Measurements from ENCODE around the gene EXOSC1.
"Not testable (repeated sequence)": the region's sequence is repeated elsewhere in the genome, so short reads cannot be mapped to it uniquely, and the experiment has no call there.

Gene EXOSC1

DNA sequence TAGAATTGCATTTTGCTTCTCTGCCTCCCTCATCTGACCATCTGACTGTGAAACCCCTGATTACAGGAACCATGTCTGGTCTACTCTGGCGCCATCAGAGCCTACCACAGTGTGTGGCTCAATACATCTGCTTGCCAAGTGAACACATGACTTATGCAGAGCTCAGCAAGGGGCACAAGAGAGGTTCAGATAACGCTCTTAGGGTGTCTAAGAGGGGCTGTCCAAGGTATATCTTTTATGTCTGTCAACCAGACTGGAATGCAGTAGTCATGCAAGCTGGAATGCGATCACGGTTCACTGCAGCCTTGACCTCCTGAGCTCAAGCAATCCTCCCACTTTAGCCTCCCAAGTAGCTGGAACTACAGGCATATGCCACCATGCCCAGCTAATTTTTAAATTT is 34.4 kb downstream of the EXOSC1 start:
- no peak for FAIRE-seq
- no peak for DNase-seq (ENCODE audit: low spot score)

DNA sequence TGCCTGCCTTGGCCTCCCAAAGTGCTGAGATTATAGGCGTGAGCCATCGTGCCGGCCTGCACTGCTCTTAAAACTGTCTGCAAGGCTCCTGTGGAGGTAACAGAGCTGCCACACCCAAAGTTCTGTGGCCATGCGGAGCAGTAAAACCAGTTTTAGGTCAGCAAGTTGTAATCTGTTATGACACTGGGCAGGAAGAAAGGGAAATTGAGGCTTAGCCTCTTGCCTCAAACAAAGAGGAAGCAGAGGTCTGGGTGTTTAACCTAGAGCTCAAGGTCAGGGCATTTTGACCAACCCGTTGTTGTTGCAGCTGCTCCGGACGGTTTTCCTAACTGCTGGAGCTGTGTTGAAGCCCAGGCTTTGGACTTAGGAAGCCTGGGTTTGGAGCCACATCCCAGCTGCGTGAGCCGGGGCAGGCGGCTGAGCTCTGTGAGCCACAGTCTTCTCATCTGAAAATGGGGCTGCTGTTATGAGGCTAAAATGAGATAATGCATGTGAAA is 37.3 kb downstream of the EXOSC1 start:
- no peak for FAIRE-seq

DNA sequence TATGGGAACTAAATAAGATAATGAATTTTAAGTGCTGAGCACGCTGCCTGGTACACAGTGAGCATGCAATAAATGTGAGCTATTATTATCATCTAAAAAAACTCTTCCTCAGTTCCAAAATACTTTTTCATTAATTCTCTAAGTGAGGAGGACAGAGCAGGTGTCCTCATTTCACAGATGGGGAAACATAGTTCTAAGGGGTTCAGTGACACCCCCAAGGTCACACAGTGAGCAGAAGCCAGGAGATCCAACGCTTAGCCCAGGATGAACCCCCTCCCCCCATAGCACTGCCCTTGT is 37.9 kb downstream of the EXOSC1 start:
- FAIRE-seq, result no peak
- no peak for DNase-seq (ENCODE audit: low spot score)

More for the DNA sequence above, 37.3 kb downstream of the EXOSC1 start:
- DNase-seq (ENCODE audit: low spot score), result no peak

GRCh38 chr10:97407211-97407951 is 38.4 kb downstream of the EXOSC1 start:
- DNase-seq (ENCODE audit: low spot score) (peak; percentile 72), FAIRE-seq (no peak)

DNA sequence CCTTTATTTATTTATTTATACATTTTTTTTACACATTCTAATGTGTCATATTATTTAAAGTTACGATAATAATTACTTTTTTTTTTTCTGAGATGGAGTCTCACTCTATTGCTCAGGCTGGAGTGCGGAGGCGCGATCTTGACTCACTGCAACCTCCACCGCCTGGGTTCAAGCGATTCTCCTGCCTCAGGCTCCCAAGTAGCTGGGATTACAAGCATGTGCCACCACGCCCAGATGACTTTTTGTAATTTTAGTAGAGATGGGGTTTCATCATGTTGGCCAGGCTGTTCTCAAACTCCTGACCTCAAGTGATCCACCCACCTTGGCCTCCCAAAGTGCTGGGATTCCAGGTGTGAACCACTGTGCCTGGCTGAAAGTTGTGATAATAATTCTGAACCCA is 39.3 kb downstream of the EXOSC1 start:
- DNase-seq (ENCODE audit: low spot score); FAIRE-seq: not testable (repeated sequence)

- DNase-seq (ENCODE audit: low spot score), result no peak
- no peak for FAIRE-seq
These were observed 39.7 kb downstream of the EXOSC1 start for GRCh38 chr10:97406064-97406463.

GRCh38 chr10:97404044-97404443 is 41.8 kb downstream of the EXOSC1 start:
- DNase-seq (ENCODE audit: low spot score) (no peak), FAIRE-seq (no peak)

DNA sequence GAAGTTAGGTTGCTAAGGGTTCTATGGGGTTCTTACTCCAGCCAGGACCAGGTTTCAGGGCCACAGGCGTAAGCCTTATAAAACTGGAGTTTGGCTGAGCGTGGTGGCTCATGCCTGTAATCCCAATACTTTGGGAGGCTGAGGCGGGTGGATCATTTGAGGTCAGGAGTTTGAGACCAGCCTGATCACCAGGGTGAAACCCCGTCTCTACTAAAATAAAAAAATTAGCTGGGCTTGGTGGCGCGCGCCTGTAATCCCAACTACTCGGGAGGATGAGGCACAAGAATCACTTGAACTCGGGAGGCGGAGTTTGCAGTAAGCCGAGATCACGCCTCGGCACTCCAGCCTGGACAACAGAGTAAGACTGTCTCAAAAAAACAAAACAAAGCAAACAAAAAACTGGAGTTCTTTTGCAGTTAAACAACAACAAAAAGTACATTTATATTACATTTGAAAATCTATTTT is 44.3 kb downstream of the EXOSC1 start:
- no peak for DNase-seq (ENCODE audit: low spot score)
- no peak for FAIRE-seq

GRCh38 chr10:97400665-97401454 is 44.9 kb downstream of the EXOSC1 start, which contains the start of gene RRP12:
TSS of gene RRP12 (minus strand) at chr10:97401340. CDS start at chr10:97401231, 109 bp downstream.
- DNase-seq (ENCODE audit: low spot score), result peak; percentile 95
- peak; percentile 48 for FAIRE-seq

DNA sequence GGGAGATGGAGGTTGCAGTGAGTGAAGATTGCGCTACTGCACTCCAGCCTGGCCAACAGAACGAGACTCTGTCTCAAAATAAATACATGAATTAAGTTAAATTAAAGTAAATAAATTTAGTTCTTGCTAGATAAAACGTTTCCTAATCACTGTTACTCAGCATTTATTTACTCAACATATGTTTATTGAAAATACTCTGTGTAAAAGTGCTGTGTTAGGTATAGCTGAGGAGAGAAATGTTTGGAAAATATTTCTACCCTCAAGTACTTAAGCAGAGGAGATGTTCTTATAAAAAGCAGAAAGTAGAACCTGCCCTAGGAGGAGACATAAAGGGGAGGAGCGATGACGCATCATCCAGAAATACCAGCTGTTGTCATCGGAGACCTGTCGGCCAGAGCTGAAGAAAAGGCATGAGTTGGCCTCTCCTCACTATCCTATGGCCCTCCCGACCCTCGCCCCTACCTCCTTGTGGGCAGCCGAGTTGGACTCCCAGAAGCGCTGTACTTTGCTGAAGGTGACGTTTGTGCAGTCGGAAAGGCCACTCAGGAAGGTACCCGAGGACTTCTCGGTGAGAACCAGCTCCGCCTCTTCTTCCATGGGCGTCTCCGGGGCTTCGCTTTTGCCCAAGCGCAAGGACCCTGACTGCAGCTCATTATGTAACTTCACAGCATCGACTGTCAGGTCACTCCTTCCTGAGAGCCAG is 45.8 kb downstream of the EXOSC1 start:
- FAIRE-seq, result no peak

DNA sequence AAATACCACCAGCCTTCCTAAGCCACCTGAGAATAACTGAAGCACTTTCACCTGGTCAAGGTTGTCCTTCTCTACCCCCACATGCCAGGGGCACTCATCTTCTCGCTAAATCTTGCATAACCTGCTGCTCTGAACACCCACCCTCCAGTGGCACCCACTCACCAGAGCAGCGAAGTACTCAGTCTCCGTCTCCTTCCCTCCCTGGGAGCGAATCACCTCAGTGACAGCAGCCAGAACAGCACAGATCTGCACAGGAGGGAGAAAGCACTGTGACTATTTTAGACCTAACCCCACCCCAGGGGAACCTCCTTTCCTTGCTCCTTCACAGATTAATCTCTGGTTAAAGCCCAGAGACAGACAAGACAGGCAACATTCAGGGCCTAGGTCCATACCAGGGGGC is 49.8 kb downstream of the EXOSC1 start:
- FAIRE-seq (no peak), DNase-seq (ENCODE audit: low spot score) (no peak)

More for the DNA sequence above, 45.8 kb downstream of the EXOSC1 start:
- peak; percentile 54 for DNase-seq (ENCODE audit: low spot score)

DNA sequence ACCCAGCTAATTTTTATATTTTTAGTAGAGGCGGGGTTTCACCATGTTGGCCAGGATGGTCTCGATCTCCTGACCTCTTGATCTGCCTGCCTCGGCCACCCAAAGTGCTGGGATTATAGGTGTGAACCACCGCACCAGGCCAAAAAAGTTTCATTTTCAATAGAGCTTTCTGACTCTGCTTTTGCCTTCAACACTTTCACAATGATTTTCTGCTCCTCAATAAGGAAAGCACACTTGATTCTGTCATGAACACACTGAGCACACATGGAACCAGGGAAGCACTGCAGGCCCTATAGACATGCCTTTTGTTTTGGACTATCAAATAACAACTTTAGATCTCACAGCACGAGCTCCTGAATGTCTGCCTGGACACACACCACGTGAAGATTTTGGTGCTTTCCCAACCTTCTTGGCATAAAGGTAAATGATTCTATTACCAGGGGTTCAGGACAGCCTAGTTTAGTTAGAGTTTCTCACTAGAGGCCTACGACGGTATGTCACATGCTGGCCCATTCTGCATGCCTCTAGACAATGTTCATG is 52.7 kb downstream of the EXOSC1 start:
- FAIRE-seq (no peak), DNase-seq (ENCODE audit: low spot score) (no peak)

DNA sequence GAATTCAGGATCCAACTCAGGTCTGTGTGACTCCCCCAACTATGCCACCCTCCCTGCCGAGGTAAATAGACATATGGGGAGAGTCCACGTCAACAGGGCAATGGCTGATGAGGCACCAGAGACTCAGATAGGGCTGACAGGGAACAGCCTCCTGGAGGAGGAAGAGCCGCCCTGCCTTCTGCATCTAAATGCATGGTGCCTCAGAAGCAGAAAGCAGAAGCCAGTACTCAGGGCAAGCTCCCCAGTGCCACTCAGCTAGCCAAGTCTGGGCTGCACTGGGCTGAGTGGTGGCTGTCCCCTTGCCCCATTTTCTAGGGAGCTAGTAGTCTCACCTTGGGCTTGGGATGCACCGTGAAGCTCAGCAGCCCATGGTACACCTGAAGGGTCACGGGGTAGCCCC is 55.7 kb downstream of the EXOSC1 start:
- FAIRE-seq (no peak), DNase-seq (ENCODE audit: low spot score) (no peak)

GRCh38 chr10:97388152-97388551 is 57.7 kb downstream of the EXOSC1 start:
- FAIRE-seq (no peak), DNase-seq (ENCODE audit: low spot score) (no peak)

Data from urothelium cell line (cell line).